Activated CD4-positive, alpha-beta T cell treated with anti-CD3 and anti-CD28 coated beads for 24 hours (primary cell): Measurements from ENCODE around the gene ALK.

Experiments used
- DNase-seq, 2 donors: peaks; one replicate each; pipeline ENCODE4 v3.0.0-alpha.2; 2020; ENCODE audit warnings: low read depth in 2 of 2

ALK gene

GRCh38 chr2:29530281-29530680 is 391.1 kb downstream of the ALK start:
- no peak for DNase-seq

GRCh38 chr2:29528891-29529520 is 392.4 kb downstream of the ALK start:
- DNase-seq, result peak in 1 of 2 donors; percentile 6

- DNase-seq, result no peak
Measured at GRCh38 chr2:29528371-29528770, 393.0 kb downstream of the ALK start.

GRCh38 chr2:29527947-29528346 is 393.4 kb downstream of the ALK start:
- DNase-seq, result no peak

GRCh38 chr2:29526587-29527586 is 394.5 kb downstream of the ALK start:
- DNase-seq, result no peak

GRCh38 chr2:29525921-29526320 is 395.5 kb downstream of the ALK start:
- no peak for DNase-seq

GRCh38 chr2:29524652-29525051 is 396.7 kb downstream of the ALK start:
- DNase-seq, result no peak

- DNase-seq, result no peak
Measured at GRCh38 chr2:29522951-29523669, 398.3 kb downstream of the ALK start.

GRCh38 chr2:29520001-29520400 is 401.4 kb downstream of the ALK start:
- DNase-seq, result no peak

- DNase-seq, result no peak
Measured at GRCh38 chr2:29519338-29519925, 402.0 kb downstream of the ALK start.

GRCh38 chr2:29518646-29519337 is 402.6 kb downstream of the ALK start:
- no peak for DNase-seq

GRCh38 chr2:29518010-29518409 is 403.4 kb downstream of the ALK start:
- no peak for DNase-seq

GRCh38 chr2:29517413-29517812 is 404.0 kb downstream of the ALK start:
- no peak for DNase-seq

- no peak for DNase-seq
Measured at GRCh38 chr2:29516767-29517166, 404.6 kb downstream of the ALK start.

GRCh38 chr2:29509878-29510277 is 411.5 kb downstream of the ALK start:
- no peak for DNase-seq

- no peak for DNase-seq
Measured at GRCh38 chr2:29509397-29509796, 412.0 kb downstream of the ALK start.

GRCh38 chr2:29504746-29505145 is 416.6 kb downstream of the ALK start:
- no peak for DNase-seq

GRCh38 chr2:29502460-29502911 is 418.9 kb downstream of the ALK start:
- DNase-seq, result no peak

GRCh38 chr2:29497375-29497774 is 424.0 kb downstream of the ALK start:
- no peak for DNase-seq

- no peak for DNase-seq
Measured at GRCh38 chr2:29496198-29496597, 425.2 kb downstream of the ALK start.

GRCh38 chr2:29495536-29496060 is 425.8 kb downstream of the ALK start:
- no peak for DNase-seq
